ENCODE results near the gene RASGRF2.

Gene RASGRF2

GRCh38 chr5:81213070-81213469, 252.9 kb downstream of the RASGRF2 start:
- no peak for DNase-seq

- DNase-seq, result no peak
Measured at GRCh38 chr5:81214848-81215247, 254.7 kb downstream of the RASGRF2 start.

- DNase-seq, result no peak
Measured at GRCh38 chr5:81216152-81216551, 256.0 kb downstream of the RASGRF2 start.

- no peak for DNase-seq
Measured at GRCh38 chr5:81219389-81219788, 259.2 kb downstream of the RASGRF2 start.

DNA sequence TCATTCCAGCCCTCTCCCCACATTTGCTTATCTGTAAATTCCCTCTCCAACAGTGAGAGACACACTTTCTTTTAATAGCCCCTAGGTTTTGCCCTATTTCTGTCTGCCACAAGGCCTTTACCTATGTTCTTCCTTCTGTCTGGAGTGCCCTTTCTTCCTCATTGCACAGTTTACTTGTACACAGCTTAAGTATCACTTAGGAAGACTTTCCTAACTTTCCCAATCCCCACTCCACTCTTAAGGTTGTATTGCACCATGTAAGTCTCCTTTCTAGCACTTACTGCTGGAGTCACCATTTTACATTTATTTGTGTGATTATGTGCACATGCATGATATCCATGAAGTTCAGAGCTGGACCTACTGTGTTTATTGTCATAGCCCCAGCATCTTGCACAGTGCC, 262.1 kb downstream of the RASGRF2 start:
- no peak for DNase-seq

DNA sequence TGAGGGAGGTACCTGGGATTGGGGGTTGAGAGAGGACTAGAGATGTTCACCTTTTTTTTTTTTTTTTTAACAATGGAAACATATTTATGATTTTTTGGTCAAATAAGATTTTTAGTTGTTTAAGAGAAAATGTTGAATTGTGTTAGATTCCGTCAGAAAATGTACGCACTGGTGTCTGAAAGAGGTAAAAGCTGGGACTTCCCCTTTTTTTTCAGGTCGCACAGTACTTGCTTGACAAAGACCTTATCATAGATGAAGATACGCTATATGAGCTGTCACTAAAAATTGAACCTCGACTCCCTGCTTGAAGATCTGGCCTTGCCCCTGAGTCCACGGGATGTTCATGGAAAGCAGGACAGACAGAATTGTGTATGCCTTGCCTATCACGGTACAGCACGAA, 265.3 kb downstream of the RASGRF2 start:
- no peak for DNase-seq

DNA sequence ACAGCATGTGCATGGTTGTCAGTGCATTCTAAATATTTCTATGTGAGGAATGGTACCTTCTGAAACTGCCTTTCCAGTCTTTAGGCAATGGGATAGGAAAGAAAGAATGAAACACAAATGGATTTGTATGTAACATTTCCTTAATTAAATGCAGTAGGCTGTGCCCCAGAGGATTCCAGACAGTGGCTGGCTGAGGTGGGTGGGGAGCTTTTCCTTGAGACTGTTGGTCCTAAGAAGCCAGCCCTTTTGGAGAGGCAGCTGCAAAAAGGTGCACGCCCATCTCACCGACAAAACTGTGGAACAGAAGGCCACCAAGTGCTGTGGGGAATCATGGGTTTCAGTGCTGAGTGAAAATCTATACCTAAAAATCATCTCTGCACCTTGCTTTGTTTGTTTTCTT, 266.1 kb downstream of the RASGRF2 start:
- DNase-seq, result no peak

- no peak for DNase-seq
Measured at GRCh38 chr5:81226949-81227348, 266.8 kb downstream of the RASGRF2 start.

GRCh38 chr5:81228084-81228483, 267.9 kb downstream of the RASGRF2 start:
- no peak for DNase-seq

GRCh38 chr5:81230416-81230815, 270.3 kb downstream of the RASGRF2 start:
- no peak for DNase-seq

GRCh38 chr5:81232464-81233079, 272.4 kb downstream of the RASGRF2 start:
- DNase-seq, result no peak

DNA sequence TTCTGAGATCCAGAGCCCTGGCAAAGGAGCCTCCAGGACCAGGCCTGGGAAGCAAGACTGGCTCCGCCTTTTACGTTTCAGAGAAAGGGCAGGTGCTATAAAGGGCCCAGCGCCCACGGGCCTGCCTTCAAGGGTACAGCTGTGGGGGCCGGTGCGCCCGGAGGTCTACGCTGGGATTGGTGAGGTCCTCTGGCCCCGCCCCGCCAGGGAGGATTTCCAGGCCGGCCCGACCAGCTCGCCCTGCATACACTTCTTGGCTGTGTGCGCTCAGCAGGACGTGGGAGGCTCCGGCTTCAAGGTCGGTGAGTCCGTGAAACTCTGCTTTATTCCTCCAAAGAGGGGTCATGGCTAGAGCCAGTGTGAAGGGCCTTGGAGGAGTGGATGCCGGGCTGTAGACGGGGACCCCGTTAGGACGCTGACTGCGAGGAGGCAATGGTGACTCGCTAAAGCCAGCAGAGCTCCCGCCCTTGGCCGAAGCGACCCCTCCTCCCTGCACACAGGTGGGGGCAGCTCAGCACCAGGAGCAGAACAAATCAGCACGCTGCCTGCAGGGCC, 273.0 kb downstream of the RASGRF2 start, which contains the start of gene CKMT2:
Gene CKMT2, plus strand, starts transcription at position 243 of the 555 bp plus-strand sequence. CDS start 17,811 bp downstream, outside the sequence.
- DNase-seq, result no peak

- DNase-seq, result no peak
Measured at GRCh38 chr5:81234299-81234698, 274.1 kb downstream of the RASGRF2 start.

GRCh38 chr5:81234801-81235200, 274.6 kb downstream of the RASGRF2 start:
- no peak for DNase-seq

- DNase-seq, result no peak
Measured at GRCh38 chr5:81235287-81236072, 275.3 kb downstream of the RASGRF2 start.

DNA sequence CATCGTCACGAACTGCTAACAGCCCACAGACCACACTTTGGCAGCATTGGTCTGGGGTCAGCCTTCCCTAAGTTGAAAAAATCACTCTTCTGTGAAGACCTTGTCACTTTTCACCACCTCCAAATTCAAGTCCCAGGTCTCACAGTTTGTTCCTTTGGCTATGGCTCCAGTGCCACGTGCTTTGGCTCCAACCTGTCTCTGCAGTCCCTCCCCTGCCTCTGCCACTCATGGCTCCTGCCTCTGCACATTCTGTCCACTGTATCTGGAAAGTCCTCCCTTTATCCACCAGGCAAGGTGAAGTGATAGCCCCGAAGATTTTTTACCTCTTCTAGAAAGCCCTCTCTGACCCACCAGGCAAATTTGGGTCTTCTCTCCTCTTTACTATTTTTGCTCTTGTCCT, 278.3 kb downstream of the RASGRF2 start:
- no peak for DNase-seq

GRCh38 chr5:81239613-81240012, 279.4 kb downstream of the RASGRF2 start:
- no peak for DNase-seq

- DNase-seq, result no peak
Measured at GRCh38 chr5:81241001-81241400, 280.8 kb downstream of the RASGRF2 start.

- DNase-seq, result no peak
Measured at GRCh38 chr5:81241961-81242648, 281.9 kb downstream of the RASGRF2 start.

GRCh38 chr5:81242906-81243436, 282.8 kb downstream of the RASGRF2 start:
- DNase-seq, result no peak

DNA sequence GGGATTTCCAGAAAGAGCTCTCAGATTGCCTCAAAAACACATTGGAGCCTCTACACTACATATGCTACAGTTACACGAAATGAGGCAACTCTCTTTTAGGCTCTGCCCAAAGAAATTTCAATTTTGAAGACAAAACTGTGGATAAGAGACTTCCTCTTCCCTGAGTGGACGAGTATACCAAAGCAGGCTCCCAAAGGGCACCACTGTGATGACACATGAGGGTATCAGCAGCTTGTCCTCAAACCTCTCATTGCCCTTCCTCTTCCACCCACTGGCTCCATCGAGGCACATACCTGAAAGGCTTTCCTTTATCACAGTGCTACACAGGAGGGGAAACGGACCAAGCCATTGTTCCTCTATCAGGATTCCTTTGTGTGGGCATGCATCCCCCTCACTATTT, 284.3 kb downstream of the RASGRF2 start:
- no peak for DNase-seq

DNA sequence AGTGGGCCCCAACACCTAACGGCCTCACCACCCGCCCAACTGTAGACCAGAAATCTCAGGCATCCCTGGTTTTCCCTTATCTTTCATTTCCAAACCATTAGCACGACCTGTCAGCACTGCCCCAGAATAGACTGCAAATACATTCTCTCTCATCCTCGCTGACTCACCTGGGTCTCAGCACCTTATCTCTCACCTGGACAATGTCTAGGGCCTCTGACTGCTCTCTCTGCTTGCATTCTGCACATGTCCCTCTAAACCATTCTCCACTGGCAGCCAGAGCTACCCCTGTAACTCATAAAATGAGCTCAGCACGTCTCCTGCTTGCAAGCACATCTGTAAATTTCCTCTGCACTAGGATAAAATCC, 285.7 kb downstream of the RASGRF2 start:
- no peak for DNase-seq

- no peak for DNase-seq
Measured at GRCh38 chr5:81246697-81247096, 286.5 kb downstream of the RASGRF2 start.

All from NCI-H524 treated with DMSO at 0.1 percent for 48 hours (cell line).